Activated CD4-positive, CD25-positive, alpha-beta regulatory T cell treated with anti-CD3 and anti-CD28 coated beads, Interleukin-2, amount 50 U/mL, for 72 hours (primary cell): ENCODE data around the gene SLC27A3.
A peak's percentile ranks its signal among the peaks of the same experiment; 100 is the strongest.
"Not testable (repeated sequence)": the region's sequence is repeated elsewhere in the genome, so short reads cannot be mapped to it uniquely, and the experiment has no call there.

Experiments
- DNase-seq: peaks from one replicate; pipeline ENCODE4 v3.0.0; 2021

The SLC27A3 gene

DNA sequence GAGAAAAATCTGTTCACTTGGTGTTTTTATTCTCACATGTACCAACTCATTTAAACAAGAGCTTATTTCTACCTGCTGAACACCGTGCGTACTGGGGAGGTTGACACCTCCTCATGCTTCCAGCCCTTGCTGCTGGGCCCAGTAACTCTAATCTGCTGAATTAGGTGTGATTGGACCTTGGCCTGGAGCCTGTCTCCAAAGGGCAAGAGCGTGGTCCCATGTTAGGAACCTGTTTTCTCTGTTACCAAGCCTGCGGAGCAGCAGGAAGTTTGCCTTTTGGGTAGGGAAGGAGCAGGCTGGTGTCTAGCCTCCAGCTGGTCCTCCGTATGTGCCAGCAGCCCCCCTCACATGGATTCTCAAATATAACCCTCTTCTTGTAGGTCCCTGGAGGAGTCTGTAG, 10.9 kb upstream of the SLC27A3 start:
- DNase-seq, result no peak

GRCh38 chr1:153766663-153767062, 8.5 kb upstream of the SLC27A3 start:
- not testable (repeated sequence) for DNase-seq

DNA sequence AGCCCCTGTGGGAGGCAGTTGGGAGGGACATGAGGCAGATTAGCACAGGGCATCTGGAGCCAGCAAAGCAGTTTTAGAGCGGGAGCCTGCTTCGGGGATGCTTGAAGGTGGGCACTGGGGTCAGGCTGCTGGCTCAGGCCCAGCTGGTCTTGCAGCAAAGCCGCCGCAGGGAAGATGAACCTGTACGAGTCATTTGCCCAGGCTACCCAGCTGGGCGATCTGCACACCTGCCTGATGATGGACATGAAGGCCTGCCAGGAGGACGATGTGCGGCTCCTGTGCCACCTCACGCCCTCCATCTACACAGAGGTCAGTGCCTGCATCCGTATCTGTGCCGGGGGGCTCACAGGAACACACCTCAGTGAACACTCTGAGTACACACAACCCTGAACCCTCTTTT, 7.7 kb upstream of the SLC27A3 start:
- DNase-seq, result no peak

GRCh38 chr1:153768316-153769181, 6.7 kb upstream of the SLC27A3 start:
- no peak for DNase-seq

GRCh38 chr1:153769221-153769620, 6.0 kb upstream of the SLC27A3 start:
- DNase-seq, result no peak

- no peak for DNase-seq
These were observed 4.4 kb upstream of the SLC27A3 start for GRCh38 chr1:153770797-153771196.

GRCh38 chr1:153771261-153771660, 3.9 kb upstream of the SLC27A3 start:
- DNase-seq, result no peak

DNA sequence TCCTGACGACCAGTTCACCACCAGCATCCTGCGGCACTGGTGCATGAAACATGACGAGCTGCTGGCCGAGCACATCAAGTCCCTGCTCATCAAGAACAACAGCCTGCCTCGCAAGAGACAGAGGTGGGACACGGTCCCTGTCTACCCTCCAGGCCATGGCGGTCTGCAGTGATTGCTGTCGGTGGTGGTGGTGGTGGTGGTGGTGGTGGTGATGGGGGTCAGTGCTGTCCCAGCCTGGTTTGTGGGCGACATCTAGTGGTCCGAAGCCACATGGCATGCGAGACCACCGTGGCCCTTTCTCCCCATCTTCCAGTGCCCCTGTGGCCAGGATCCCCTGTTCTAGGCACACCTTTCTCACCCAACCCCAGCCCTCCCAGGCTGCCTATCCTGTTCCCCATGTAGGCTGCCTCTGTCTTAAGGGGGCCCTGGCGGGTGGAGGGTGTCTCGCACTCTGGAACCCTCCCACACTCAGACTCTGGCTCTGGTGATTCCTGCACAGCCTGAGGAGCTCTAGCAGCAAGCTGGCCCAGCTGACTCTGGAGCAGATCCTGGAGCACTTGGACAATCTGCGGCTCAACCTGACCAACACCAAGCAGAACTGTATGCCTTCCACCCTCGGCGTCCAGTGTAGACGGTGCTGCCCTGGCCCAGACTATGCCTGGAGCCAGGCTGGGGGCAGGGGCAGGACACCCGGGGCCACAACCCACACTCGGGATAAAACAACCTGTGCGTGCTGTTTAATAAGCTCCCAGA, 3.2 kb upstream of the SLC27A3 start:
- DNase-seq, result no peak

GRCh38 chr1:153773096-153773921, 1.9 kb upstream of the SLC27A3 start:
- no peak for DNase-seq

- DNase-seq, result no peak
These were observed 1.1 kb upstream of the SLC27A3 start for GRCh38 chr1:153774026-153774595.

DNA sequence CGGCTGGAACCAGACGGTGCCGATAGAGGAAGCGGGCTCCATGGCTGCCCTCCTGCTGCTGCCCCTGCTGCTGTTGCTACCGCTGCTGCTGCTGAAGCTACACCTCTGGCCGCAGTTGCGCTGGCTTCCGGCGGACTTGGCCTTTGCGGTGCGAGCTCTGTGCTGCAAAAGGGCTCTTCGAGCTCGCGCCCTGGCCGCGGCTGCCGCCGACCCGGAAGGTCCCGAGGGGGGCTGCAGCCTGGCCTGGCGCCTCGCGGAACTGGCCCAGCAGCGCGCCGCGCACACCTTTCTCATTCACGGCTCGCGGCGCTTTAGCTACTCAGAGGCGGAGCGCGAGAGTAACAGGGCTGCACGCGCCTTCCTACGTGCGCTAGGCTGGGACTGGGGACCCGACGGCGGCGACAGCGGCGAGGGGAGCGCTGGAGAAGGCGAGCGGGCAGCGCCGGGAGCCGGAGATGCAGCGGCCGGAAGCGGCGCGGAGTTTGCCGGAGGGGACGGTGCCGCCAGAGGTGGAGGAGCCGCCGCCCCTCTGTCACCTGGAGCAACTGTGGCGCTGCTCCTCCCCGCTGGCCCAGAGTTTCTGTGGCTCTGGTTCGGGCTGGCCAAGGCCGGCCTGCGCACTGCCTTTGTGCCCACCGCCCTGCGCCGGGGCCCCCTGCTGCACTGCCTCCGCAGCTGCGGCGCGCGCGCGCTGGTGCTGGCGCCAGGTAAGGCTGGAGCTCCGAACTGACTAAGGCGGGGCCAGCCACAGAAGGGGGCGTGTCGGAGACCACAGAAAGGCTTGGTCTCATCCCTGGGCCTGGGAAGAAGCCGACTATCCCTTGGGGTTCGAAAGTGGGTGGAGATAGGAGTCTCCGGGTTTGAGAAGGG, 486 bp downstream of the SLC27A3 start:
- peak; percentile 68 for DNase-seq

DNA sequence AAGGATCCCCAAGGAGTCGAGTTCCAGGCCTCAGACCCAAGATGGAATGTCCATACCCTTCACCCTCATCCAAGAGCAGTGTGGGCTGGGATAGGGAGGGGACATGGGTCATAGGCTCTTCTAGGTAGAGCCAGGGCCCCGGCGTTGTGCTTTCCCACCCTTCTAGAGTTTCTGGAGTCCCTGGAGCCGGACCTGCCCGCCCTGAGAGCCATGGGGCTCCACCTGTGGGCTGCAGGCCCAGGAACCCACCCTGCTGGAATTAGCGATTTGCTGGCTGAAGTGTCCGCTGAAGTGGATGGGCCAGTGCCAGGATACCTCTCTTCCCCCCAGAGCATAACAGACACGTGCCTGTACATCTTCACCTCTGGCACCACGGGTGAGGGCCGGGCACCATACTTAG, 1.1 kb downstream of the SLC27A3 start:
- DNase-seq, result no peak

DNA sequence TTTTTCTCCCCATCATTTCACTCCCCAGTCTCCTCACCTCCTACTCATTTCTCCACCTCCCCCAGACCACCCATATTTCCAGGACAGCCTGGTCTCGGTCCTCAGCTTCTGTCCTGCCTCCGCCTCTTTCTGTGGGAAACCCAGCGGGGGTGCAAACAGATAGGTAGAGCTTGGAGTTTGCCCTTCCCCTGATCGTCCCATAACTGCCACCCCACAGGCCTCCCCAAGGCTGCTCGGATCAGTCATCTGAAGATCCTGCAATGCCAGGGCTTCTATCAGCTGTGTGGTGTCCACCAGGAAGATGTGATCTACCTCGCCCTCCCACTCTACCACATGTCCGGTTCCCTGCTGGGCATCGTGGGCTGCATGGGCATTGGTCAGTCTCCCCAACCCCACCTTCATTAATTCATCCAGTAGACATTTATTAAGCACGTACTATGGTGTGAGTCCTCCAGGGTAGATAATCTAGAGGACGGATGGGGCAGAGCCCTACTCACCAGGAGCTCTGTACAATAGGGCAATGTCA, 1.7 kb downstream of the SLC27A3 start:
- no peak for DNase-seq

DNA sequence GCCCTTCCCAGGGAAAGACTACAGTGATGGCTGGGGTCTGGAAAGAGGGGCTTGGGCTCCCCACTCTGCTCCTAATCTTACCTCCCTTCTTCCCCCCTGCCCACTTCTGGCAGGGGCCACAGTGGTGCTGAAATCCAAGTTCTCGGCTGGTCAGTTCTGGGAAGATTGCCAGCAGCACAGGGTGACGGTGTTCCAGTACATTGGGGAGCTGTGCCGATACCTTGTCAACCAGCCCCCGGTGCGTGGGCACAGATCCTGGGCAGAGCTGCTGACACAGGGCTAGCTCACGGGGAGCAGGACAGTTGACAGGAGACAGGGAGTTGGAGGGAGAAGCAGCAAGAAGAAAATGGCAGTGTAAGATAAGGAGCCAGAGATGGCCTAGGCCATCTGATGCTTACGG, 2.4 kb downstream of the SLC27A3 start:
- DNase-seq, result no peak

- no peak for DNase-seq
These were observed 3.0 kb downstream of the SLC27A3 start for GRCh38 chr1:153778051-153778823.

DNA sequence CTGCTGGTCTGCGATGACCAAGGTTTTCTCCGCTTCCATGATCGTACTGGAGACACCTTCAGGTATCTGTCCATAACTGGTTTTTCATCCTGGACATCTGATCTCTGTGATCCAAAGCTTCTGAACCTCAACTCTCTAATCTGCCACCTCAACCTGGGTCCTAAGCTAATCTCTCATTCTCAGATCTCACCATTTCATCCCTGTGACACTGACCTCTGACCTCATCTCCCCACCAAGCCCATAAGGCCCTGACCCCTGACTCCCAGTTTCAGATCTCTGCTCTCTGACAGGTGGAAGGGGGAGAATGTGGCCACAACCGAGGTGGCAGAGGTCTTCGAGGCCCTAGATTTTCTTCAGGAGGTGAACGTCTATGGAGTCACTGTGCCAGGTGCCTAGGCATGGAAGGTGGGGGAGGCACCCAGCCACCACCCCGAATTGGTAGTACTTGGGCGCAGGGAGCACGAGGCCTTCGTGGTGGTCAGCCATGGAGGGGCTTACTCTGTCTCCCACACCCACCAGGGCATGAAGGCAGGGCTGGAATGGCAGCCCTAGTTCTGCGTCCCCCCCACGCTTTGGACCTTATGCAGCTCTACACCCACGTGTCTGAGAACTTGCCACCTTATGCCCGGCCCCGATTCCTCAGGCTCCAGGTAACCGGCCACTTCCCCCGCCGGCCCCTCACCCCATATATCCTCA, 3.8 kb downstream of the SLC27A3 start:
- no peak for DNase-seq

DNA sequence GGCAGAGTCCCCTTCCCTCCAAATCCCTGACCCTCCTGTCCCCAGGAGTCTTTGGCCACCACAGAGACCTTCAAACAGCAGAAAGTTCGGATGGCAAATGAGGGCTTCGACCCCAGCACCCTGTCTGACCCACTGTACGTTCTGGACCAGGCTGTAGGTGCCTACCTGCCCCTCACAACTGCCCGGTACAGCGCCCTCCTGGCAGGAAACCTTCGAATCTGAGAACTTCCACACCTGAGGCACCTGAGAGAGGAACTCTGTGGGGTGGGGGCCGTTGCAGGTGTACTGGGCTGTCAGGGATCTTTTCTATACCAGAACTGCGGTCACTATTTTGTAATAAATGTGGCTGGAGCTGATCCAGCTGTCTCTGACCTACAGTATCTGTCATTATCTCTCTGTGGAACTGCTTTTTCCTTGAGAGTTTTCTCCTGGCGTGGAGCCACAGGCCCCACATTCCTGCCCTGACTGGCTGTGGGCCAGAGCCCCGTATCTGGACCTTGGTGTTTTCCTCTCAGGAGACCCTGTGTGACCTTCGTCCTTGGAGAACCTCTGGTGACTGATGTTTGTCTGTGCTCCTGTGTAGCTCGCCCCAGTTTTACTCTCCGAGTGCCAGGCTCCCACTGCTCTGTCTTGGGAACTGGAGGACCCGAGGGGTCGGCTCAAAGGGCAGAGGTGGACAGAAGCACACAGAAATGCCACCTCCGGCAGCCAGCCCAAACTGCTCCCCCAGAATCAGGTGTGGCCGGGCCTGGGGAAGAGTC, 4.8 kb downstream of the SLC27A3 start:
- DNase-seq, result no peak

DNA sequence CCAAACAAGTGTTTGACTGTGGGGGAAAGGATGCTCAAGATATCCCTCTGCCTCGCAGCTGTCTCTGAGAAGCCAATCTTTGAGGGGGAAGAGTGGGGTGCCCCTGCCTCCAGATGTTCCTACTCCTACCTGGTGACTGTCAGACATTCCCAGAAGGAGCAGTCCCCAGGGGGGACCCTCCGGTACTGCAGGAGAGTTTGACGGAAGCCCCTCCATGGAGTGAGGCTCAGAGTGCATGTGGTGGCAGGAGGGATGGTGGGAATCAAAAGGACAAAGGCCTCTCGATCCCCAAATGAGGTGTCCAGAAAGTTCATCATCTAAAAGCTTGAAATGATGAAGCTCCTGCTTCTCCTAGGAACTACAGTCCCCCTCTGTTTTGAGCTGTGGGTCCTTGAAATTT, 5.3 kb downstream of the SLC27A3 start:
- DNase-seq, result no peak

DNA sequence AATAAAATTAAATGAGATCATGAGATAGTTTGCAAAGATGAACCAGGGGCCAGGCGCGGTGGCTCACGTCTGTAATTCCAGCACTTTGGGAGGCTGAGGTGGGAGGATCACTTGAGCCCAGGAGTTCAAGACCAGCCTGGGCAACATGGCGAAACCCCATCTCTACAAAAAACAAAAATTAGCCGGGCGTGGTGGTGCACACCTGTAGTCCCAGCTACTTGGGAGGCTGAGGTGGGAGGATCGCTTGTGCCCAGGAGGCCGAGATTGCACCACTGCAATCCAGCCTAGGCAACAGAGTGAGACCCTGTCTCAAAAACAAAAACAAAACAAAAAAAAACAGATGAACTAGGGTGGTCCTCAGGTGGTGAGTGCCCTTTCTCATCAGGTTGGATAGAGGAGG, 7.4 kb downstream of the SLC27A3 start:
- not testable (repeated sequence) for DNase-seq
